ENCODE measurements around the gene DYNLT2B. TPM values are rescaled to one million over a fixed set of nuclear protein-coding genes. Genes with fewer than 3 reads are reported as not detected.
"Not testable (repeated sequence)": the region's sequence is repeated elsewhere in the genome, so short reads cannot be mapped to it uniquely, and the experiment has no call there.

DYNLT2B gene
- total RNA-seq, 4 donors from 2014 or later, result 6.6 to 16.6 (median 8.4) TPM

- TF ChIP-seq, protein P1, sequence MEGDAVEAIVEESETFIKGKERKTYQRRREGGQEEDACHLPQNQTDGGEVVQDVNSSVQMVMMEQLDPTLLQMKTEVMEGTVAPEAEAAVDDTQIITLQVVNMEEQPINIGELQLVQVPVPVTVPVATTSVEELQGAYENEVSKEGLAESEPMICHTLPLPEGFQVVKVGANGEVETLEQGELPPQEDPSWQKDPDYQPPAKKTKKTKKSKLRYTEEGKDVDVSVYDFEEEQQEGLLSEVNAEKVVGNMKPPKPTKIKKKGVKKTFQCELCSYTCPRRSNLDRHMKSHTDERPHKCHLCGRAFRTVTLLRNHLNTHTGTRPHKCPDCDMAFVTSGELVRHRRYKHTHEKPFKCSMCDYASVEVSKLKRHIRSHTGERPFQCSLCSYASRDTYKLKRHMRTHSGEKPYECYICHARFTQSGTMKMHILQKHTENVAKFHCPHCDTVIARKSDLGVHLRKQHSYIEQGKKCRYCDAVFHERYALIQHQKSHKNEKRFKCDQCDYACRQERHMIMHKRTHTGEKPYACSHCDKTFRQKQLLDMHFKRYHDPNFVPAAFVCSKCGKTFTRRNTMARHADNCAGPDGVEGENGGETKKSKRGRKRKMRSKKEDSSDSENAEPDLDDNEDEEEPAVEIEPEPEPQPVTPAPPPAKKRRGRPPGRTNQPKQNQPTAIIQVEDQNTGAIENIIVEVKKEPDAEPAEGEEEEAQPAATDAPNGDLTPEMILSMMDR (IDR thresholded peaks at IDR 0.05), result no peak
- no peak for TF ChIP-seq POLR2A (IDR thresholded peaks at IDR 0.05)
- DNase-seq, result no peak
Measured at GRCh38 chr3:196321162-196321561, 3.1 kb upstream of the DYNLT2B start.

GRCh38 chr3:196320137-196320536, 2.1 kb upstream of the DYNLT2B start:
- intact Hi-C loops (cut with DNase I), result no loop called here
- 0% methylated on average over 1 of the region's 3 CpGs; no CpG with 5 or more reads in 1 of the 2 donors for WGBS, 2 donors
- Histone ChIP-seq H3K27ac (peak overlapping the region in 3 of 4 donors; percentile 53 to 97 (median 66)), H3K27me3 (no peaks in the 10 kb centered on the region), H3K36me3 (no peaks in the 10 kb centered on the region), H3K9me3 (no peaks in the 10 kb centered on the region), H3K4me1 (peaks cover 4 to 31% (median 6%) of the 10 kb centered on the region in 3 donors), H3K4me3 (no peak overlapping the region)
- no peak for DNase-seq
- TF ChIP-seq, protein P1 (IDR thresholded peaks at IDR 0.05), result no peak
- TF ChIP-seq POLR2A (IDR thresholded peaks at IDR 0.05), result no peak

More at GRCh38 chr3:196321162-196321561, 3.1 kb upstream of the DYNLT2B start:
- no peaks in the 10 kb centered on the region for H3K36me3 ChIP-seq
- H3K9me3 ChIP-seq, result no peaks in the 10 kb centered on the region
- intact Hi-C loops (cut with DNase I), result no loop called here
- H3K4me1 ChIP-seq, result peaks cover 4 to 25% (median 6%) of the 10 kb centered on the region in 3 donors
- WGBS, 2 donors, result 80 to 85% methylated on average over 6 to 11 of the region's 11 CpGs
- H3K27me3 ChIP-seq, result no peaks in the 10 kb centered on the region
- H3K27ac ChIP-seq, result no peak overlapping the region
- no peak overlapping the region for H3K4me3 ChIP-seq

DNA sequence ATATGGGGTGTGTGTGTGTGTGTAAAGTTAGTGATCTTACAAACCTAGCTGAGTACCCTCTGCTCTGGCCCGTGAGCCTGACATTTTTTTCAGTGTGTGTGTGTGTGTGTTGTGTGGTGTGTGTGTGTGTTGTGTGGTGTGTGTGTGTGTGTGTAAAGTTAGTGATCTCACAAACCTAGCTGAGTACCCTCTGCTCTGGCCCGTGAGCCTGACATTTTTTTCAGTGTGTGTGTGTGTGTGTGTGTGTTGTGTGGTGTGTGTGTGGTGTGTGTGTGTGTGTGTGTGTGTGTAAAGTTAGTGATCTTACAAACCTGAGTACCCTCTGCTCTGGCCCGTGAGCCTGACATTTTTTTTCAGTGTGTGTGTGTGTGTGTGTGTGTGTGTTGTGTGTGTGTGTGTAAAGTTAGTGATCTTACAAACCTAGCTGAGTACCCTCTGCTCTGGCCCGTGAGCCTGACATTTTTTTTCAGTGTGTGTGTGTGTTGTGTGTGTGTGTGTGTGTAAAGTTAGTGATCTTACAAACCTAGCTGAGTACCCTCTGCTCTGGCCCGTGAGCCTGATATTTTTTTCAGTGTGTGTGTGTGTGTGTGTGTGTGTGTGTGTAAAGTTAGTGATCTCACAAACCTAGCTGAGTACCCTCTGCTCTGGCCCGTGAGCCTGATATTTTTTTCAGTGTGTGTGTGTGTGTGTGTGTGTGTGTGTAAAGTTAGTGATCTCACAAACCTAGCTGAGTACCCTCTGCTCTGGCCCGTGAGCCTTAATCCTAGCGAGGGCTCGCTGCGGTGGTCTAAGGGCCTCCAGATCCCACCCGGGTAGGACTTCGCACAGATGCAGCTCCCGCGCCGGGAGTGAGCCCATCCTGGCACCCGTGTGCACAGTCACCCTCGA, 997 bp downstream of the DYNLT2B start:
- peak overlapping the region; percentile 53 to 98 (median 88) for H3K4me3 ChIP-seq
- intact Hi-C loops (cut with DNase I); H3K27me3 ChIP-seq; DNase-seq; H3K9me3 ChIP-seq; H3K36me3 ChIP-seq: not testable (repeated sequence)
- 27 to 38% methylated on average over 2 to 4 of the region's 17 CpGs for WGBS, 2 donors
- H3K27ac ChIP-seq, result peak overlapping the region; percentile 86 to 97 (median 97)
- H3K4me1 ChIP-seq, result peaks cover 4 to 31% (median 6%) of the 10 kb centered on the region in 3 donors

DNA sequence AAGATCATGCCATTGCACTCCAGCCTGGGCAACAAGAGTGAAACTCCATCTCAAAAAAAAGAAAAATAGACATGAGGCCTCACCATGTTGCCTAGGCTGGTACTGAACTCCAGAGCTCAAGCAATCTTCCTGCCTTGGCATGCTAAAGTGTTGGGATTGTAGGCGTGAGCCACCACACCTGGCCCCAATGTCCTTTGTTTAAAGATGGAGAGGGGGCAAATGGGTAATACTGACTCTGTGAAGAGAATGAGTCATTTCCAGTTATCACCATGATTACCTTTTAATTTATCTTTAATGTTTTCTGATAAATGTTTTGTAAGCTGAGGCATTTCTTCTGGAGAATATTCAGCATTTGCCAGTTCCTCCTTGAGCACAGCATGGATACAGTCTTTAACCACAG, 2.2 kb downstream of the DYNLT2B start:
- WGBS, 2 donors, result 32 to 75% methylated on average over 1 of the region's 1 CpG
- intact Hi-C loops (cut with DNase I), result no loop called here
- no peaks in the 10 kb centered on the region for H3K27me3 ChIP-seq
- no peak overlapping the region for H3K4me3 ChIP-seq
- DNase-seq, result no peak
- no peaks in the 10 kb centered on the region for H3K36me3 ChIP-seq
- H3K9me3 ChIP-seq, result no peaks in the 10 kb centered on the region
- H3K27ac ChIP-seq, result no peak overlapping the region
- H3K4me1 ChIP-seq, result peaks cover 4 to 31% (median 6%) of the 10 kb centered on the region in 3 donors
- no peak for TF ChIP-seq POLR2A (IDR thresholded peaks at IDR 0.05)
- TF ChIP-seq, protein P1 (IDR thresholded peaks at IDR 0.05), result no peak

GRCh38 chr3:196314597-196314996, 3.4 kb downstream of the DYNLT2B start:
- DNase-seq, result no peak
- Histone ChIP-seq H3K9me3 (no peaks in the 10 kb centered on the region), H3K27ac (no peak overlapping the region), H3K4me1 (peaks cover 0 to 20% (median 5%) of the 10 kb centered on the region in 3 donors), H3K36me3 (no peaks in the 10 kb centered on the region), H3K27me3 (no peaks in the 10 kb centered on the region), H3K4me3 (no peak overlapping the region)
- intact Hi-C loops (cut with DNase I), result no loop called here
- no peak for TF ChIP-seq POLR2A (IDR thresholded peaks at IDR 0.05)
- TF ChIP-seq, protein P1 (IDR thresholded peaks at IDR 0.05), result no peak
- WGBS, 2 donors, result 87 to 89% methylated on average over 3 of the region's 3 CpGs

DNA sequence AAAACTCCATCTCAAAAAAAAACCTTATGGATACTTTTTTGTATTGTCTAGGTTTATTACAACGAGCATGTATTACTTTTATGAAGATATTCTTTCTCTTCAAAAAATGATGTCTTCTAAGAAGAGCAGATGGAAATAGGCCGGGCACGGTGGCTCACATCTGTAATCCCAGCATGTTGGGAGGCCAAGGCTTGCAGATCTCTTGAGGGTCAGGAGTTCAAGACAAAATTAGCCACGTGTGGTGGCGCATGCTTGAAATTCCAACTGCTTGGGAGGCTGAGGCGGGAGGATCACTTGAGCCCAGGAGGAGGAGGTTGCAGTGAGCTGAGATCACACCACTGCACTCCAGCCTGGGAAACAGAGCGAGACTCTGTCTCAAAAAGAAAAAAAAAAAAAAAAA, 4.0 kb downstream of the DYNLT2B start:
- H3K27me3 ChIP-seq; H3K4me3 ChIP-seq; H3K9me3 ChIP-seq; H3K36me3 ChIP-seq; DNase-seq; H3K27ac ChIP-seq; intact Hi-C loops (cut with DNase I): not testable (repeated sequence)
- H3K4me1 ChIP-seq, result peaks cover 0 to 15% (median 0%) of the 10 kb centered on the region in 3 donors
- WGBS, 2 donors, result 85 to 89% methylated on average over 7 of the region's 7 CpGs

- H3K4me3 ChIP-seq; H3K27ac ChIP-seq; H3K4me1 ChIP-seq; intact Hi-C loops (cut with DNase I); H3K9me3 ChIP-seq; H3K27me3 ChIP-seq; DNase-seq: not testable (repeated sequence)
- 77 to 97% methylated on average over 4 to 5 of the region's 8 CpGs for WGBS, 2 donors
- peaks cover 0 to 59% (median 0%) of the 10 kb centered on the region in 3 donors for H3K36me3 ChIP-seq
Measured at GRCh38 chr3:196302960-196303359, 15.1 kb downstream of the DYNLT2B start.

DNA sequence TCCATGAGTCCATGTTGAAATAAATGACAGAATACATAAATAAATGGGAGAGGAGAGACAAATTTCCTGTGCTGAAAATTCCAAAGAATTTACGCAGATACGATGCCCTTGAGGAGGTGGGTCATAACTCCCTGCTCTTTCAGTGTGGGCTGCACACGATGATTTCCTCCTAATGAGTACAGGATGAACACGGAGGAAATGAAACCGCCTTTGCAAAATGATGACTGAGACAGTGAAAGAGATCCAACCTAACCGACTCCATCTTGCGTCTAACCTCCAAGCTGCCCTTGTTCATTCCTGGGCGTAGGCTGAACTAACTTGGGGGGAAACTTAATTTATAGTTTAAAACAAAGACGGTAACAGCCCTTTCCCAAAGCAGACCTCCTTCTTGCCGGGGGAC, 15.5 kb downstream of the DYNLT2B start:
- H3K4me1 ChIP-seq; H3K27ac ChIP-seq; H3K27me3 ChIP-seq; H3K9me3 ChIP-seq; DNase-seq; H3K4me3 ChIP-seq; intact Hi-C loops (cut with DNase I): not testable (repeated sequence)
- peaks cover 0 to 63% (median 0%) of the 10 kb centered on the region in 3 donors for H3K36me3 ChIP-seq
- 72 to 84% methylated on average over 7 to 8 of the region's 10 CpGs for WGBS, 2 donors

All from esophagus squamous epithelium (tissue), 5 donors.